ENCODE results near the gene HSPA12B.

The HSPA12B gene

GRCh38 chr20:3784863-3785239 lies 52.4 kb downstream of the HSPA12B start:
- H3K36me3 ChIP-seq (ENCODE audit: control insufficient read depth, insufficient read depth, low read length), result no peaks in the 10 kb centered on the region
- H3K4me3 ChIP-seq (ENCODE audit: low read depth, low read length), result no peak overlapping the region
- H3K9me3 ChIP-seq (ENCODE audit: control insufficient read depth, low read length), result no peaks in the 10 kb centered on the region
- H3K27me3 ChIP-seq (ENCODE audit: control insufficient read depth, insufficient read depth, low read length), result no peaks in the 10 kb centered on the region
- no peak for TF ChIP-seq CTCF (IDR thresholded peaks at IDR 0.05)
- peak overlapping the region; percentile 72 for H3K4me2 ChIP-seq (ENCODE audit: low read length)
- no peak overlapping the region for H3K27ac ChIP-seq
- H2AFZ ChIP-seq, result no peak overlapping the region
- no peak overlapping the region for H3K9ac ChIP-seq
- peaks cover 31% of the 10 kb centered on the region for H3K4me1 ChIP-seq
- H3K79me2 ChIP-seq, result peaks cover 4% of the 10 kb centered on the region

- no peaks in the 10 kb centered on the region for H3K27me3 ChIP-seq (ENCODE audit: control insufficient read depth, insufficient read depth, low read length)
- no peak overlapping the region for H3K9ac ChIP-seq
- H2AFZ ChIP-seq, result peak overlapping the region; percentile 75
- no peak for TF ChIP-seq CTCF (IDR thresholded peaks at IDR 0.05)
- no peaks in the 10 kb centered on the region for H3K36me3 ChIP-seq (ENCODE audit: control insufficient read depth, insufficient read depth, low read length)
- H3K4me2 ChIP-seq (ENCODE audit: low read length), result peak overlapping the region; percentile 72
- H3K4me1 ChIP-seq, result peaks cover 30% of the 10 kb centered on the region
- peak overlapping the region; percentile 72 for H3K27ac ChIP-seq
- peaks cover 4% of the 10 kb centered on the region for H3K79me2 ChIP-seq
- peak overlapping the region; percentile 54 for H3K4me3 ChIP-seq (ENCODE audit: low read depth, low read length)
- H3K9me3 ChIP-seq (ENCODE audit: control insufficient read depth, low read length), result no peaks in the 10 kb centered on the region
Observed at GRCh38 chr20:3785240-3786125, 53.0 kb downstream of the HSPA12B start.

- H3K36me3 ChIP-seq (ENCODE audit: control insufficient read depth, insufficient read depth, low read length), result no peaks in the 10 kb centered on the region
- no peak for TF ChIP-seq CTCF (IDR thresholded peaks at IDR 0.05)
- no peak overlapping the region for H3K9ac ChIP-seq
- no peaks in the 10 kb centered on the region for H3K27me3 ChIP-seq (ENCODE audit: control insufficient read depth, insufficient read depth, low read length)
- peaks cover 4% of the 10 kb centered on the region for H3K79me2 ChIP-seq
- peak overlapping the region; percentile 54 for H3K4me3 ChIP-seq (ENCODE audit: low read depth, low read length)
- peak overlapping the region; percentile 75 for H2AFZ ChIP-seq
- no peaks in the 10 kb centered on the region for H3K9me3 ChIP-seq (ENCODE audit: control insufficient read depth, low read length)
- peaks cover 26% of the 10 kb centered on the region for H3K4me1 ChIP-seq
- H3K4me2 ChIP-seq (ENCODE audit: low read length), result peak overlapping the region; percentile 72
- peak overlapping the region; percentile 72 for H3K27ac ChIP-seq
Observed at GRCh38 chr20:3786126-3786484, 53.6 kb downstream of the HSPA12B start.

- H3K36me3 ChIP-seq (ENCODE audit: control insufficient read depth, insufficient read depth, low read length), result no peaks in the 10 kb centered on the region
- peak; percentile 87 for TF ChIP-seq CTCF (IDR thresholded peaks at IDR 0.05)
- H2AFZ ChIP-seq, result peak within 1 kb of the TSS; percentile 75
- no peaks in the 10 kb centered on the region for H3K9me3 ChIP-seq (ENCODE audit: control insufficient read depth, low read length)
- H3K4me2 ChIP-seq (ENCODE audit: low read length), result peak within 1 kb of the TSS; percentile 72
- H3K9ac ChIP-seq, result no peak within 1 kb of the TSS
- H3K27me3 ChIP-seq (ENCODE audit: control insufficient read depth, insufficient read depth, low read length), result no peaks in the 10 kb centered on the region
- peak within 1 kb of the TSS; percentile 72 for H3K27ac ChIP-seq
- peak within 1 kb of the TSS; percentile 54 for H3K4me3 ChIP-seq (ENCODE audit: low read depth, low read length)
- H3K4me1 ChIP-seq, result peaks cover 26% of the 10 kb centered on the region
- peaks cover 4% of the 10 kb centered on the region for H3K79me2 ChIP-seq
Observed at GRCh38 chr20:3786665-3787323, 54.3 kb downstream of the HSPA12B start, which contains the start of gene CENPB. TSS of gene CENPB (minus strand) at chr20:3786740. CDS start at chr20:3786483, 257 bp downstream.
